Keratinocyte (primary cell): ENCODE data around the gene PRR19. TPM values are rescaled to one million over a fixed set of nuclear protein-coding genes. Genes with fewer than 3 reads are reported as not detected.
A peak's percentile ranks its signal among the peaks of the same experiment; 100 is the strongest.

ENCODE experiments used
- DNase-seq: peaks from one replicate; pipeline ENCODE4 v3.0.0-alpha.2; 2011; ENCODE audit warnings: low read depth, missing footprints, low spot score
- FAIRE-seq: peaks from 2 replicates; lab custom pipeline; 2011; peaks lifted over from hg19 to GRCh38; lab: Jason Lieb, UNC
- H2AFZ ChIP-seq: 2 replicates; pipeline ENCODE4 v1.6.0; 2012; ENCODE audit warnings: low read length, control low read depth, inconsistent platforms; ENCODE audit not compliant: control insufficient read depth
- H3K27ac ChIP-seq: 2 replicates; pipeline ENCODE4 v1.5.1; 2011; ENCODE audit warnings: low read length; ENCODE audit not compliant: control insufficient read depth, insufficient read depth
- H3K27me3 ChIP-seq: 3 replicates; pipeline ENCODE4 v1.6.0; 2011; ENCODE audit warnings: low read length; ENCODE audit not compliant: control insufficient read depth, insufficient read depth; ENCODE audit errors: extremely low read depth
- H3K36me3 ChIP-seq, 2 experiments: 2 replicates in 1 of 2; 3 replicates in 1 of 2; pipeline ENCODE4 v1.5.1; 2011; ENCODE audit warnings: low read length in 2 of 2, mild to moderate bottlenecking in 1 of 2; ENCODE audit not compliant: control insufficient read depth in 2 of 2, insufficient read depth in 2 of 2; ENCODE audit errors: extremely low read depth in 1 of 2
- H3K4me1 ChIP-seq: 3 replicates; pipeline ENCODE4 v1.5.1; 2011; ENCODE audit warnings: low read length; ENCODE audit not compliant: control insufficient read depth, insufficient read depth; ENCODE audit errors: extremely low read depth
- H3K4me2 ChIP-seq: 3 replicates; pipeline ENCODE4 v1.6.0; 2011; ENCODE audit warnings: low read depth, low read length; ENCODE audit not compliant: control insufficient read depth, insufficient read depth; ENCODE audit errors: extremely low read depth
- H3K4me3 ChIP-seq, 3 experiments: fragments of 200-600 bp in 1 of 3; sonication (generic) in 1 of 3; 2 replicates in 2 of 3; 3 replicates in 1 of 3; pipeline ENCODE4 v1.5.1; 2011 to 2016; ENCODE audit warnings: low read length in 3 of 3, mild to moderate bottlenecking in 3 of 3, control low read depth in 2 of 3, inconsistent platforms in 1 of 3, low read depth in 1 of 3, mixed read lengths in 1 of 3, mixed run types in 1 of 3, moderate library complexity in 1 of 3; ENCODE audit not compliant: control insufficient read depth in 2 of 3, insufficient read depth in 2 of 3; ENCODE audit errors: extremely low read depth in 1 of 3
- H3K79me2 ChIP-seq: 2 replicates; pipeline ENCODE4 v1.6.0; 2012; ENCODE audit warnings: low read length; ENCODE audit not compliant: control insufficient read depth, insufficient read depth
- H3K9ac ChIP-seq: 3 replicates; pipeline ENCODE4 v1.6.0; 2011; ENCODE audit warnings: low read length; ENCODE audit not compliant: control insufficient read depth, insufficient read depth; ENCODE audit errors: extremely low read depth
- H3K9me1 ChIP-seq: 3 replicates; pipeline ENCODE4 v1.6.0; 2011; ENCODE audit warnings: low read length; ENCODE audit not compliant: control insufficient read depth, insufficient read depth; ENCODE audit errors: extremely low read depth
- H3K9me3 ChIP-seq: 2 replicates; pipeline ENCODE4 v1.5.1; 2012; ENCODE audit warnings: low read depth, low read length; ENCODE audit not compliant: control insufficient read depth
- H4K20me1 ChIP-seq: 3 replicates; pipeline ENCODE4 v1.6.0; 2011; ENCODE audit warnings: low read length; ENCODE audit not compliant: control insufficient read depth, insufficient read depth; ENCODE audit errors: extremely low read depth
- CTCF ChIP-seq, 3 experiments: IDR thresholded peaks in 1 of 3; conservative IDR thresholded peaks in 1 of 3; optimal IDR thresholded peaks in 1 of 3; 2 replicates in 2 of 3; 3 replicates in 1 of 3; pipeline versions ENCODE3 to v1.5.1; 2011; ENCODE audit warnings: low read length in 3 of 3, mild to moderate bottlenecking in 3 of 3, moderate library complexity in 2 of 3, control low read depth in 1 of 3, inconsistent platforms in 1 of 3; ENCODE audit not compliant: insufficient read depth in 2 of 3; ENCODE audit errors: extremely low read depth in 1 of 3
- EZH2 ChIP-seq: IDR thresholded peaks from one replicate; pipeline ENCODE4 v1.6.1; 2012; ENCODE audit warnings: inconsistent platforms, mild to moderate bottlenecking, low read length, moderate library complexity
- dilution Hi-C: fragments of 300-500 bp; cut with MboI; formaldehyde crosslinking; loops from one replicate; pipeline ENCODE4 v1.7.0; 2020; ENCODE audit warnings: low sequenced_read_pairs; ENCODE audit not compliant: extremely low pct_ligation_motif_present
- polyA plus RNA-seq, 5 experiments: library from polyadenylated mRNA; depleted of rRNA in 3 of 5; stranded (reverse) in 3 of 5; stranded (forward) in 1 of 5; unstranded in 1 of 5; fragments of >200 nt; gene quantifications; 1 replicate in 1 of 5; 2 replicates in 3 of 5; 3 replicates in 1 of 5; pipeline versions ENCODE4 v1.2.1 to v1.2.3, GENCODE V29; 2011 to 2012; ENCODE audit warnings: missing spikeins in 2 of 5, low read depth in 1 of 5, low replicate concordance in 1 of 5

The PRR19 gene
- polyA plus RNA-seq, 1 donor (not counting 4 experiments of a cell fraction or from before 2014, with no cell fraction given): 0.25 TPM

- Histone ChIP-seq H3K9ac (no peak overlapping the region), H3K27me3 (peaks cover 19% of the 10 kb centered on the region), H3K79me2 (peaks cover 17% of the 10 kb centered on the region), H3K9me3 (no peaks in the 10 kb centered on the region), H3K4me1 (peaks cover 14% of the 10 kb centered on the region), H4K20me1 (no peaks in the 10 kb centered on the region), H2AFZ (no peak overlapping the region), H3K36me3 (no peaks in the 10 kb centered on the region), H3K4me3 (no peak overlapping the region), H3K27ac (no peak overlapping the region), H3K9me1 (no peaks in the 10 kb centered on the region), H3K4me2 (peak overlapping the region; percentile 90)
- FAIRE-seq (peak; percentile 34), DNase-seq (no peak)
- TF ChIP-seq CTCF (optimal IDR thresholded peaks at IDR 0.05 in 1 of 3, IDR thresholded peaks at IDR 0.05 in 1 of 3, conservative IDR thresholded peaks at IDR 0.05 in 1 of 3; ENCODE audit: extremely low read depth in 1 of 3, insufficient read depth in 2 of 3, low read length in 3 of 3) (no peak), EZH2 (no peak)
- dilution Hi-C loops: no loop called here
Measured at GRCh38 chr19:42326969-42327368, 25.0 kb downstream of the PRR19 start.

GRCh38 chr19:42327381-42327780 is 25.4 kb downstream of the PRR19 start:
- H3K27me3 ChIP-seq: peaks cover 18% of the 10 kb centered on the region
- no peaks in the 10 kb centered on the region for H3K9me1 ChIP-seq
- TF ChIP-seq EZH2 (no peak), CTCF (optimal IDR thresholded peaks at IDR 0.05 in 1 of 3, IDR thresholded peaks at IDR 0.05 in 1 of 3, conservative IDR thresholded peaks at IDR 0.05 in 1 of 3; ENCODE audit: extremely low read depth in 1 of 3, insufficient read depth in 2 of 3, low read length in 3 of 3) (no peak)
- H3K27ac ChIP-seq: no peak overlapping the region
- H3K36me3 ChIP-seq: no peaks in the 10 kb centered on the region
- no peaks in the 10 kb centered on the region for H4K20me1 ChIP-seq
- dilution Hi-C loops: no loop called here
- DNase-seq (no peak), FAIRE-seq (no peak)
- H3K79me2 ChIP-seq: peaks cover 17% of the 10 kb centered on the region
- H2AFZ ChIP-seq: no peak overlapping the region
- no peak overlapping the region for H3K4me2 ChIP-seq
- H3K4me1 ChIP-seq: peaks cover 14% of the 10 kb centered on the region
- no peak overlapping the region for H3K9ac ChIP-seq
- no peak overlapping the region for H3K4me3 ChIP-seq
- no peaks in the 10 kb centered on the region for H3K9me3 ChIP-seq
